Psoas muscle (tissue), 8 donors: Measurements from ENCODE around the gene EPC2. TPM values are rescaled to one million over a fixed set of nuclear protein-coding genes. Genes with fewer than 3 reads are reported as not detected.

Experiments
- ATAC-seq, 4 donors: fragments of 200-7000 bp; cut with Tn5 transposase; one replicate each; pipeline ENCODE4 v1.9.1; 2020; ENCODE audit warnings: moderate library complexity in 3 of 4, mild to moderate bottlenecking in 2 of 4
- DNase-seq, 2 donors: peaks; one replicate each; pipeline ENCODE4 v3.0.0-alpha.2; 2020
- H3K27ac ChIP-seq: fragments of 200-600 bp; one replicate; pipeline ENCODE4 v1.8.0; 2022
- H3K27me3 ChIP-seq, 3 donors: fragments of 200-600 bp in 1 of 3; one replicate each; pipeline versions ENCODE4 v1.6.1 to v1.8.0; 2013 to 2022; ENCODE audit warnings: low read length in 2 of 3, mild to moderate bottlenecking in 2 of 3, moderate library complexity in 1 of 3; ENCODE audit not compliant: insufficient read depth in 3 of 3
- H3K36me3 ChIP-seq, 2 donors: fragments of 200-600 bp in 1 of 2; one replicate each; pipeline versions ENCODE4 v1.6.1 to v1.8.0; 2013 to 2022; ENCODE audit warnings: low read depth in 1 of 2, mild to moderate bottlenecking in 1 of 2, moderate library complexity in 1 of 2; ENCODE audit not compliant: insufficient read depth in 1 of 2
- H3K4me1 ChIP-seq: fragments of 200-600 bp; one replicate; pipeline ENCODE4 v1.8.0; 2022
- H3K4me3 ChIP-seq: fragments of 200-600 bp; one replicate; pipeline ENCODE4 v1.8.0; 2022; ENCODE audit warnings: mild to moderate bottlenecking
- H3K9me3 ChIP-seq: fragments of 200-600 bp; one replicate; pipeline ENCODE4 v1.8.0; 2022
- WGBS, 3 donors: extraction: QIAGEN DNeasy Blood & Tissue Kit; methylation state at CpG; one replicate each; pipeline versions ENCODE4 v1.1.6 to v1.1.7; 2013; 5-methylcytosine and 5-hydroxymethylcytosine counted together
- intact Hi-C, 2 donors: fragments of 100-400 bp; cut with DNase I; formaldehyde crosslinking; loops; one replicate each; pipeline versions ENCODE4 v1.11.0 to v1.14.2; 2022
- polyA plus RNA-seq, 3 donors: library from polyadenylated mRNA; stranded (reverse); fragments of 200-250 nt; gene quantifications; one replicate each; pipeline ENCODE4 v1.2.3, GENCODE V29; 2013
- total RNA-seq, 4 donors: library from RNA; stranded (reverse); fragmentation: NEBNext Ultra II Directional in 2 of 4; extraction: Animal tissue kit (Norgen Biotek cat#: 25700) in 2 of 4; gene quantifications; one replicate each; pipeline versions ENCODE4 v1.2.1 to v1.2.4, GENCODE V29; 2021 to 2023
- TF ChIP-seq, protein P1 (sequence below): fragments of 200-600 bp; IDR thresholded peaks from one replicate; pipeline ENCODE4 v1.8.0; 2022; ENCODE audit warnings: antibody characterized with exemption
- donor health status: healthy with polysubstance abuse.
- donor health status: DM: no; HTN: no; CAD: no; lungs with moderate emphysema.
- donor health status: Bipolar disorder and iron deficiency.
- donor health status: healthy.
- donor health status: DM: yes; HTN: yes; CAD: no.
- donor health status: DM: no; HTN: no; CAD: no.
- donor health status: DM: no; HTN: no; CAD: no.
- donor health status: DM: yes; HTN: yes; CAD: no.

EPC2 gene
- total and polyA plus RNA-seq, 7 donors: 6.3 to 21.4 (median 15.7) TPM

- Histone ChIP-seq H3K4me1 (no peaks in the 10 kb centered on the region), H3K4me3 (no peak overlapping the region), H3K36me3 (no peaks in the 10 kb centered on the region), H3K27ac (no peak overlapping the region), H3K27me3 (peaks cover 0 to 2% (median 0%) of the 10 kb centered on the region in 3 donors), H3K9me3 (no peaks in the 10 kb centered on the region)
- DNase-seq (peak in 1 of 2 donors; percentile 35), ATAC-seq (peak in 1 of 4 donors; percentile 33)
- intact Hi-C loops: no loop called here
- 14 to 32% (median 24%) methylated on average over 6 of the region's 6 CpGs for WGBS, 3 donors
- TF ChIP-seq, protein P1, sequence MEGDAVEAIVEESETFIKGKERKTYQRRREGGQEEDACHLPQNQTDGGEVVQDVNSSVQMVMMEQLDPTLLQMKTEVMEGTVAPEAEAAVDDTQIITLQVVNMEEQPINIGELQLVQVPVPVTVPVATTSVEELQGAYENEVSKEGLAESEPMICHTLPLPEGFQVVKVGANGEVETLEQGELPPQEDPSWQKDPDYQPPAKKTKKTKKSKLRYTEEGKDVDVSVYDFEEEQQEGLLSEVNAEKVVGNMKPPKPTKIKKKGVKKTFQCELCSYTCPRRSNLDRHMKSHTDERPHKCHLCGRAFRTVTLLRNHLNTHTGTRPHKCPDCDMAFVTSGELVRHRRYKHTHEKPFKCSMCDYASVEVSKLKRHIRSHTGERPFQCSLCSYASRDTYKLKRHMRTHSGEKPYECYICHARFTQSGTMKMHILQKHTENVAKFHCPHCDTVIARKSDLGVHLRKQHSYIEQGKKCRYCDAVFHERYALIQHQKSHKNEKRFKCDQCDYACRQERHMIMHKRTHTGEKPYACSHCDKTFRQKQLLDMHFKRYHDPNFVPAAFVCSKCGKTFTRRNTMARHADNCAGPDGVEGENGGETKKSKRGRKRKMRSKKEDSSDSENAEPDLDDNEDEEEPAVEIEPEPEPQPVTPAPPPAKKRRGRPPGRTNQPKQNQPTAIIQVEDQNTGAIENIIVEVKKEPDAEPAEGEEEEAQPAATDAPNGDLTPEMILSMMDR: no peak
Observed at GRCh38 chr2:148812306-148812705, 167.8 kb downstream of the EPC2 start.

DNA sequence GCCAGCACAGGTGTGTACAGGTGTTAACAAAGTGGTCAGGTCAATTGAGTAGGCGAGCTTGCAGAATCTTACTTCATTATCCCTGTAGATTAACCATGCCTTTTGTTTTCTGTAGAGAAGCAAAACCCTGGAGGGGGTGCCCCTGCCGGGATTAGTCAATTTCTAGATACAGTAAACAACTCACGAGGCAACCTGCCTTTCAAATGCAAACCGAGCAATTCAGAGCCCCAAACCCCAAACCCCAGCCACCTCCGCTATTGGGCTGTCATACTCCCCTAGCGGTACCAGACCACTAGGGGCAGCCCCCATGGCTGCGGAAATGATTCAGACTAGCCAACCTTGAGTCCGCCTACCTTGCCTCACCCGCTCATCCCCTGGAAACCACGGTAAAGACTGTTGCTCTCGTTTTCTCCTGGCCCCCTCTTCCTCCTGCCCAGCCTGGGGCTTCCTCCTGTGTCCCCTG, 169.1 kb downstream of the EPC2 start:
- H3K4me3 ChIP-seq: no peak overlapping the region
- H3K27ac ChIP-seq: no peak overlapping the region
- H3K36me3 ChIP-seq: no peaks in the 10 kb centered on the region
- ATAC-seq (no peak), DNase-seq (no peak)
- peaks cover 0 to 11% (median 0%) of the 10 kb centered on the region in 3 donors for H3K27me3 ChIP-seq
- no peaks in the 10 kb centered on the region for H3K9me3 ChIP-seq
- intact Hi-C loops: no loop called here
- TF ChIP-seq, protein P1: no peak
- WGBS, 3 donors: 77 to 81% (median 79%) methylated on average over 11 of the region's 11 CpGs
- no peaks in the 10 kb centered on the region for H3K4me1 ChIP-seq

- Histone ChIP-seq H3K36me3 (no peaks in the 10 kb centered on the region), H3K9me3 (no peaks in the 10 kb centered on the region), H3K4me3 (no peak overlapping the region), H3K27me3 (peaks cover 0 to 11% (median 0%) of the 10 kb centered on the region in 3 donors), H3K27ac (no peak overlapping the region), H3K4me1 (no peaks in the 10 kb centered on the region)
- TF ChIP-seq, protein P1: no peak
- 71 to 74% (median 73%) methylated on average over 6 of the region's 6 CpGs for WGBS, 3 donors
- intact Hi-C loops: no loop called here
- DNase-seq: no peak
- ATAC-seq: no peak
Observed at GRCh38 chr2:148814143-148814859, 169.8 kb downstream of the EPC2 start.

DNA sequence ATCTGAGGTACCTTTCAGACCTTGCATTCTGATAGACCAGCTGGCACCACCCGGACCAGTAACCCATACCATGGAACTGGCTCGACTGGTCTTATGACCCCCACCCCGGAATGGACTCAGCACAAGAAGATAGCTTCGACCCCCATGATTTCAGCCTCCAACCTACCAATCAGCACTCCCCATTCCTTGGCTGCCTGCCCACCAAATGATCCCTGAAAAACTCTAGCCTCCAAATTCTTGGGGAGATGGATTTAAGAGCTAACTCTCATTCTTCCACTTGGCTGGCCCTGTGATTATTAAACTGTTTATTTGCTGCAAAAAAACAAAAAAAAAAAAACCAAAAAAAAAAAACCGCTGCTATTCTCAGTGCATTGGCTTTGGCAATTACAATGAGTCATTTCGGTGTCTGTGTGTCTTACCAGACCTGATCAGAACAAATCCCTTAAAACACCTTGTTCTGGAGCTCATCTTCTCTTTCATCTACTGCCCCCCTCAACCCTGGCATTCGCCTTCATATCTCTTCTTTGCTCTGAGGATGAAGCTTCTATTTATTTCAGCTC, 170.4 kb downstream of the EPC2 start:
- H3K27ac ChIP-seq: no peak overlapping the region
- no peaks in the 10 kb centered on the region for H3K4me1 ChIP-seq
- peaks cover 0 to 11% (median 0%) of the 10 kb centered on the region in 3 donors for H3K27me3 ChIP-seq
- ATAC-seq (no peak), DNase-seq (no peak)
- no peaks in the 10 kb centered on the region for H3K9me3 ChIP-seq
- H3K4me3 ChIP-seq: no peak overlapping the region
- TF ChIP-seq, protein P1: no peak
- 69 to 74% (median 70%) methylated on average over 7 of the region's 7 CpGs for WGBS, 3 donors
- no peaks in the 10 kb centered on the region for H3K36me3 ChIP-seq
- intact Hi-C loops: no loop called here
